ENCODE data around the gene KRTAP12-4.

GRCh38 chr21:44701023-44701400 lies 46.6 kb upstream of the KRTAP12-4 start:
- no peak for TF ChIP-seq CTCF (IDR thresholded peaks at IDR 0.05)
- TF ChIP-seq POLR2AphosphoS5 (IDR thresholded peaks at IDR 0.05), result no peak
